Nephron (organoid): ENCODE results near the gene CCDC61.
A peak's percentile ranks its signal among the peaks of the same experiment; 100 is the strongest.

ENCODE experiments used
- H3K27ac Mint-ChIP-seq, 3 experiments: 2 replicates each; pipeline ENCODE4 v1.8.0; 2020; ENCODE audit warnings: mixed read lengths in 3 of 3, mild to moderate bottlenecking in 2 of 3, moderate library complexity in 1 of 3
- H3K27me3 Mint-ChIP-seq: 2 replicates; pipeline ENCODE4 v1.8.0; 2021; ENCODE audit warnings: low read depth, mild to moderate bottlenecking, moderate library complexity, mixed read lengths
- H3K36me3 Mint-ChIP-seq: 2 replicates; pipeline ENCODE4 v1.8.0; 2020; ENCODE audit warnings: low read depth, mixed read lengths
- H3K4me1 Mint-ChIP-seq: 2 replicates; pipeline ENCODE4 v1.8.0; 2020; ENCODE audit warnings: mixed read lengths
- H3K4me3 Mint-ChIP-seq, 3 experiments: 2 replicates each; pipeline ENCODE4 v1.8.0; 2020; ENCODE audit warnings: mild to moderate bottlenecking in 3 of 3, mixed read lengths in 3 of 3, moderate library complexity in 2 of 3
- H3K9me3 Mint-ChIP-seq: 2 replicates; pipeline ENCODE4 v1.8.0; 2020; ENCODE audit warnings: mixed read lengths
- TF ChIP-seq, protein P1 (sequence below), 3 experiments: fragments of 200-600 bp; sonication (generic); IDR thresholded peaks; one replicate each; pipeline ENCODE4 v1.5.0; 2021; ENCODE audit warnings: antibody characterized with exemption in 3 of 3; ENCODE audit not compliant: unreplicated experiment in 3 of 3

CCDC61 gene

DNA sequence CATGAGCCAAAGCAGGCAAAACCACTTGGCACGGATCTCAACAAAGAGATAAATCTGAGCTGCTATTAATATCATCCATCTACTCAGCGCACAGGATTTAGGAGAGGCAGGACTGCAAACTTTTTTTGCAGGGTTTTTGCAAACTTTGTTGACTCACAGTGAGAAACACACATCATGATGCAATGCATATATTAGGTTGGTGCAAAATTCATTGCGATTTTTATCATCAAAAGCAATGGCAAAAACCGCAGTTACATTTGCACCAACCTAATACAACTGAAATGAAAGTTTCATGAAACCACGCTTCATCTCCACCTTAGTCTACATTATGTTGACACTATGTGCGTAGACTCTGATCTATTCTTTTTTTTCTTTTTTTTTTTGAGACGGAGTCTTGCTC, 17.1 kb upstream of the CCDC61 start:
- Mint-ChIP-seq H3K4me1 (peaks cover 7% of the 10 kb centered on the region), H3K27ac (no peak overlapping the region), H3K4me3 (no peak overlapping the region), H3K9me3 (no peaks in the 10 kb centered on the region), H3K27me3 (peaks cover 69% of the 10 kb centered on the region), H3K36me3 (no peaks in the 10 kb centered on the region)
- TF ChIP-seq, protein P1, sequence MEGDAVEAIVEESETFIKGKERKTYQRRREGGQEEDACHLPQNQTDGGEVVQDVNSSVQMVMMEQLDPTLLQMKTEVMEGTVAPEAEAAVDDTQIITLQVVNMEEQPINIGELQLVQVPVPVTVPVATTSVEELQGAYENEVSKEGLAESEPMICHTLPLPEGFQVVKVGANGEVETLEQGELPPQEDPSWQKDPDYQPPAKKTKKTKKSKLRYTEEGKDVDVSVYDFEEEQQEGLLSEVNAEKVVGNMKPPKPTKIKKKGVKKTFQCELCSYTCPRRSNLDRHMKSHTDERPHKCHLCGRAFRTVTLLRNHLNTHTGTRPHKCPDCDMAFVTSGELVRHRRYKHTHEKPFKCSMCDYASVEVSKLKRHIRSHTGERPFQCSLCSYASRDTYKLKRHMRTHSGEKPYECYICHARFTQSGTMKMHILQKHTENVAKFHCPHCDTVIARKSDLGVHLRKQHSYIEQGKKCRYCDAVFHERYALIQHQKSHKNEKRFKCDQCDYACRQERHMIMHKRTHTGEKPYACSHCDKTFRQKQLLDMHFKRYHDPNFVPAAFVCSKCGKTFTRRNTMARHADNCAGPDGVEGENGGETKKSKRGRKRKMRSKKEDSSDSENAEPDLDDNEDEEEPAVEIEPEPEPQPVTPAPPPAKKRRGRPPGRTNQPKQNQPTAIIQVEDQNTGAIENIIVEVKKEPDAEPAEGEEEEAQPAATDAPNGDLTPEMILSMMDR (IDR thresholded peaks at IDR 0.05; ENCODE audit: unreplicated experiment in 3 of 3): no peak

DNA sequence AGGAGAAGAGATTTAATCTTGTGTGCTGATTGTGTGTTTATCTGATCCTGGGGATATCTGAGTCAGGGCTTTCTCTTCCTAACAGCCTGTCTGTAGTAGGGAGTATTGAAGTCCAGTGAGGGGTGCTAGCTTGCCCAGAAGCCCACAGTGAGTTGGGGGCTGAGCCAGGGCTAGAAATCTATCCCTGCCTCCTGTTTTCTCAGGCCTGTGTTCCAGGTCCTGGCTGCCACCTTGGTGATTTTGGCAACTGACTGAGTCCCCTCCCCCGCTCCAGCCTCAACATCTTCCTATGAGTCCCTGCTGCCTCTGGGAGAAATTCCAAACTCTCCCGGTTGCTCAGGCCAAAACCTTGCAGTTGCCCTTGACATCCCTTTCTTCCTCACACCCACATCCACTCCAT, 13.9 kb upstream of the CCDC61 start:
- Mint-ChIP-seq H3K36me3 (no peaks in the 10 kb centered on the region), H3K9me3 (no peaks in the 10 kb centered on the region), H3K27me3 (peaks cover 61% of the 10 kb centered on the region), H3K4me1 (peaks cover 7% of the 10 kb centered on the region), H3K27ac (peak overlapping the region in 2 of 3 experiments; percentile 15 to 46), H3K4me3 (no peak overlapping the region)
- TF ChIP-seq, protein P1 (IDR thresholded peaks at IDR 0.05; ENCODE audit: unreplicated experiment in 3 of 3): no peak

DNA sequence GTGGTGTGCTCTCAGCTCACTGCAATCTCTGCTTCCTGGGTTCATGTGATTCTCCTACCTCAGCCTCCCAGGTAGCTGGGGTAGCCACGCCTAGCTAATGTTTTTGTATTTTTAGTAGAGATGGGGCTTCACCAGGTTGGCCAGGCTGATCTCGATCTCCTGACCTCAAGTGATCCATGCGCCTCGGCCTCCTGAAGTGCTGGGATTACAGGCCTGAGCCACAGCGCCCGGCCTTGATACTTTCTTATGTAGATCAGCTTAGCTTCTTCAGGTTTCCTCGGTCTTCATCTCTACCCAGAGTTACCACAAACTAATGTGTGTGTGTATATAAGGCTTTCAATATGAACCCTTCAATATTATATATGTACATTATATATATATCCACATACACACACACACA, 9.9 kb upstream of the CCDC61 start:
- no peaks in the 10 kb centered on the region for H3K9me3 Mint-ChIP-seq
- H3K27ac Mint-ChIP-seq: no peak overlapping the region
- H3K27me3 Mint-ChIP-seq: peaks cover 48% of the 10 kb centered on the region
- TF ChIP-seq, protein P1 (IDR thresholded peaks at IDR 0.05; ENCODE audit: unreplicated experiment in 3 of 3): no peak
- no peak overlapping the region for H3K4me3 Mint-ChIP-seq
- H3K4me1 Mint-ChIP-seq: peaks cover 7% of the 10 kb centered on the region
- no peaks in the 10 kb centered on the region for H3K36me3 Mint-ChIP-seq

DNA sequence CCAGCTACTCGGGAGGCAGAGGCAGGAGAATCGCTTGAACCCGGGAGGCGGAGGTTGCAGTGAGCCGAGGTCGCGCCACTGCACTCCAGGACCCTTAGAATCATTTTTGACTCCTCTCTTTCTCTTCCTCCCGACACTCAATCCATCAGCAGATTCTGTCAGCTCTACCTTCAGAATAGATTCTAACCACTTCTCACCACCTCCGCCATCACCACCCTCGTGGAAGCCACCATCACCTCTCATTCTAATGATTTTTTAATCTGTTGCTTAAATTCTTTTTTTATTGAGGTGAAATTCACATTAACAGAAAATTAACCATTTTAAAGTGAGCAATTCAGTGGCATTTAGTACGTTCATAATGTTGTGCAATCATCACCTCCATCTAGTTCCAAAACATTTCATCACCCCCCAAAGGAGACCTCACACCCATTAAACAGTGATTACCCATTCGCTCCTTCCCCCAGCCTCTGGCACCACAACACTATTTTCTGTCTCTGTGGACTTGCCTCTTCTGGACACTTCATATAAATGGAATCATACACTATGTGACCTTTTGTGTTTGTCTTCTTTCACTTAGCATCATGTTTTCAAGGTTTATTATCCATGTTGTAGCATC, 5.0 kb upstream of the CCDC61 start:
- Mint-ChIP-seq H3K27ac (no peak overlapping the region), H3K4me1 (no peaks in the 10 kb centered on the region), H3K4me3 (no peak overlapping the region), H3K9me3 (no peaks in the 10 kb centered on the region), H3K36me3 (no peaks in the 10 kb centered on the region), H3K27me3 (peaks cover 29% of the 10 kb centered on the region)
- TF ChIP-seq, protein P1 (IDR thresholded peaks at IDR 0.05; ENCODE audit: unreplicated experiment in 3 of 3): no peak

DNA sequence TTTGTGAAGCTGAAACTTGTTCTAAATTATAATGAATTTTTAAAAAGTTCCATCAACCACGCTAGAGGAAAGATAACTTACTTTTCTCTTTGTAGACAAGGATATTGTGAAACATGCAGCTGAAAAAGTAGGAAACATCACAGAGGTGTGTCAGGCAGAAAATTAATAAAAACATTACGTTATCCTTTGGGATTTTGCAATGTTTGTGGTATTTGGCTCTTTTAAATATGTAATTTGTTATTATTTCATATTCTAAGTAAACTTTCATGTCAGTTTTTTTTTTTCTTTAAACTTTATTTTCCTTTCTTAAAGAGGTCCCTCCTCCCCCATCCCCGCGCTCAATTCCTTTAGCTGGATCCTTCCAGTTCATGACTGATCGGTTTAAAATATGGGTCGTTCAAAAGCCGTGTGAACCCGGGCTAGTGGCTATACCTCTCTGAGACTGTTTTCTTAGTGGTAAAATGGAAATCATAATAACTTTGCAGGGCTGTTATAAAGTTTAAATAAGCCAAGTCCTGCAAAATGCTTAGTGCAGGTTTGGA, 740 bp upstream of the CCDC61 start:
- Mint-ChIP-seq H3K4me1 (peaks cover 17% of the 10 kb centered on the region), H3K9me3 (no peaks in the 10 kb centered on the region), H3K27ac (no peak overlapping the region), H3K36me3 (no peaks in the 10 kb centered on the region), H3K27me3 (peaks cover 15% of the 10 kb centered on the region), H3K4me3 (peak overlapping the region in 1 of 3 experiments; percentile 57)
- TF ChIP-seq, protein P1 (IDR thresholded peaks at IDR 0.05; ENCODE audit: unreplicated experiment in 3 of 3): no peak
